HepG2 (cell line): Measurements from ENCODE around the gene BMP6. TPM values are rescaled to one million over a fixed set of nuclear protein-coding genes. Genes with fewer than 3 reads are reported as not detected.

Source experiments
- DNMT3B ChIP-seq: conservative IDR thresholded peaks from 2 replicates; pipeline ENCODE4 v1.6.1; 2016; ENCODE audit warnings: missing biosample characterization, control low read depth
- E2F1 ChIP-seq: sonication (generic); formaldehyde crosslinking; IDR thresholded peaks from 2 replicates; pipeline ENCODE4 v1.5.0; 2020; ENCODE audit warnings: missing genetic modification reagents
- MAX ChIP-seq: IDR thresholded peaks from 2 replicates; pipeline ENCODE4 v1.6.1; 2012; ENCODE audit warnings: inconsistent platforms
- MIER3 ChIP-seq: IDR thresholded peaks from 2 replicates; pipeline ENCODE4 v1.6.1; 2016; ENCODE audit warnings: missing compliant biosample characterization, borderline replicate concordance
- SNRNP70 ChIP-seq: fragments of 200-400 bp; formaldehyde crosslinking; IDR thresholded peaks from 2 replicates; pipeline ENCODE4 v1.6.1; 2017; ENCODE audit warnings: mild to moderate bottlenecking, low read depth, low read length, moderate library complexity
- TFDP2 ChIP-seq: sonication (generic); formaldehyde crosslinking; IDR thresholded peaks from 2 replicates; pipeline ENCODE4 v1.4.0; 2020; ENCODE audit warnings: missing genetic modification reagents
- THYN1 ChIP-seq: sonication (generic); formaldehyde crosslinking; IDR thresholded peaks from 2 replicates; pipeline ENCODE4 v1.8.1; 2023; ENCODE audit warnings: low read depth, mild to moderate bottlenecking, moderate library complexity, missing genetic modification reagents, borderline replicate concordance
- ZNF224 ChIP-seq: sonication (generic); formaldehyde crosslinking; IDR thresholded peaks from 2 replicates; pipeline ENCODE4 v1.5.0; 2020; ENCODE audit warnings: mild to moderate bottlenecking, missing genetic modification reagents
- ZNF784 ChIP-seq: sonication (generic); formaldehyde crosslinking; IDR thresholded peaks from 2 replicates; pipeline ENCODE4 v1.5.1; 2020; ENCODE audit warnings: missing genetic modification reagents, mild to moderate bottlenecking, borderline replicate concordance
- polyA plus RNA-seq, 8 experiments: library from polyadenylated mRNA; depleted of rRNA in 3 of 8; stranded (reverse) in 7 of 8; unstranded in 1 of 8; fragments of >200 nt; fragmentation: Illumina TruSeq in 4 of 8; extraction: Trizol in 4 of 8; gene quantifications; 2 replicates each; pipeline versions ENCODE4 v1.2.1 to v1.2.3, GENCODE V29; 2011 to 2016; ENCODE audit warnings: low read depth in 4 of 8, missing spikeins in 1 of 8, mixed read lengths in 1 of 8; ENCODE audit not compliant: insufficient read depth in 1 of 8
- total RNA-seq, 5 experiments: library from RNA; depleted of rRNA; stranded (reverse); fragments of >200 nt; fragmentation: Illumina TruSeq; extraction: Trizol; gene quantifications; 2 replicates each; pipeline ENCODE4 v1.2.3, GENCODE V29; 2016; ENCODE audit warnings: low read depth in 1 of 5

The BMP6 gene
- total and polyA plus RNA-seq, 2 of the 13 experiments (the other 11 are each of a cell fraction or from before 2014, with no cell fraction given), result 0.09 to 0.18 TPM

GRCh38 chr6:7828124-7828523, 102.2 kb downstream of the BMP6 start (continued):
- TF ChIP-seq TFDP2 (CRISPR knock-in tag) (no peak), MAX (no peak), DNMT3B (CRISPR knock-in tag) (no peak), E2F1 (CRISPR knock-in tag) (no peak), THYN1 (CRISPR knock-in tag) (no peak), MIER3 (CRISPR knock-in tag) (no peak), SNRNP70 (no peak), ZNF784 (CRISPR knock-in tag) (no peak), ZNF224 (no peak)
